Activated naive CD8-positive, alpha-beta T cell treated with anti-CD3 and anti-CD28 coated beads for 36 hours (primary cell): Measurements from ENCODE around the gene ELMO2. TPM values are rescaled to one million over a fixed set of nuclear protein-coding genes. Genes with fewer than 3 reads are reported as not detected.

ENCODE experiments used
- DNase-seq: peaks from one replicate; pipeline ENCODE4 v3.0.0; 2021
- H3K27ac Mint-ChIP-seq: one replicate; pipeline ENCODE4 v1.8.0; 2022; ENCODE audit warnings: mild to moderate bottlenecking, moderate library complexity, mixed read lengths
- H3K27me3 Mint-ChIP-seq: one replicate; pipeline ENCODE4 v1.8.0; 2022; ENCODE audit warnings: mild to moderate bottlenecking, mixed read lengths
- H3K36me3 Mint-ChIP-seq: one replicate; pipeline ENCODE4 v1.8.0; 2021; ENCODE audit warnings: mild to moderate bottlenecking, mixed read lengths
- H3K4me1 Mint-ChIP-seq: one replicate; pipeline ENCODE4 v1.8.0; 2021; ENCODE audit warnings: mixed read lengths
- H3K4me3 Mint-ChIP-seq: one replicate; pipeline ENCODE4 v1.8.0; 2022; ENCODE audit warnings: mild to moderate bottlenecking, moderate library complexity, mixed read lengths
- H3K9me3 Mint-ChIP-seq: one replicate; pipeline ENCODE4 v1.8.0; 2022; ENCODE audit warnings: mixed read lengths
- total RNA-seq, 2 experiments: library from RNA; stranded (reverse); gene quantifications; one replicate each; pipeline ENCODE4 v1.2.3, GENCODE V29; 2021

Gene ELMO2, protein sequence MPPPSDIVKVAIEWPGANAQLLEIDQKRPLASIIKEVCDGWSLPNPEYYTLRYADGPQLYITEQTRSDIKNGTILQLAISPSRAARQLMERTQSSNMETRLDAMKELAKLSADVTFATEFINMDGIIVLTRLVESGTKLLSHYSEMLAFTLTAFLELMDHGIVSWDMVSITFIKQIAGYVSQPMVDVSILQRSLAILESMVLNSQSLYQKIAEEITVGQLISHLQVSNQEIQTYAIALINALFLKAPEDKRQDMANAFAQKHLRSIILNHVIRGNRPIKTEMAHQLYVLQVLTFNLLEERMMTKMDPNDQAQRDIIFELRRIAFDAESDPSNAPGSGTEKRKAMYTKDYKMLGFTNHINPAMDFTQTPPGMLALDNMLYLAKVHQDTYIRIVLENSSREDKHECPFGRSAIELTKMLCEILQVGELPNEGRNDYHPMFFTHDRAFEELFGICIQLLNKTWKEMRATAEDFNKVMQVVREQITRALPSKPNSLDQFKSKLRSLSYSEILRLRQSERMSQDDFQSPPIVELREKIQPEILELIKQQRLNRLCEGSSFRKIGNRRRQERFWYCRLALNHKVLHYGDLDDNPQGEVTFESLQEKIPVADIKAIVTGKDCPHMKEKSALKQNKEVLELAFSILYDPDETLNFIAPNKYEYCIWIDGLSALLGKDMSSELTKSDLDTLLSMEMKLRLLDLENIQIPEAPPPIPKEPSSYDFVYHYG
- 10 to 100 TPM; 33.3 to 36.0 TPM for total RNA-seq

DNA sequence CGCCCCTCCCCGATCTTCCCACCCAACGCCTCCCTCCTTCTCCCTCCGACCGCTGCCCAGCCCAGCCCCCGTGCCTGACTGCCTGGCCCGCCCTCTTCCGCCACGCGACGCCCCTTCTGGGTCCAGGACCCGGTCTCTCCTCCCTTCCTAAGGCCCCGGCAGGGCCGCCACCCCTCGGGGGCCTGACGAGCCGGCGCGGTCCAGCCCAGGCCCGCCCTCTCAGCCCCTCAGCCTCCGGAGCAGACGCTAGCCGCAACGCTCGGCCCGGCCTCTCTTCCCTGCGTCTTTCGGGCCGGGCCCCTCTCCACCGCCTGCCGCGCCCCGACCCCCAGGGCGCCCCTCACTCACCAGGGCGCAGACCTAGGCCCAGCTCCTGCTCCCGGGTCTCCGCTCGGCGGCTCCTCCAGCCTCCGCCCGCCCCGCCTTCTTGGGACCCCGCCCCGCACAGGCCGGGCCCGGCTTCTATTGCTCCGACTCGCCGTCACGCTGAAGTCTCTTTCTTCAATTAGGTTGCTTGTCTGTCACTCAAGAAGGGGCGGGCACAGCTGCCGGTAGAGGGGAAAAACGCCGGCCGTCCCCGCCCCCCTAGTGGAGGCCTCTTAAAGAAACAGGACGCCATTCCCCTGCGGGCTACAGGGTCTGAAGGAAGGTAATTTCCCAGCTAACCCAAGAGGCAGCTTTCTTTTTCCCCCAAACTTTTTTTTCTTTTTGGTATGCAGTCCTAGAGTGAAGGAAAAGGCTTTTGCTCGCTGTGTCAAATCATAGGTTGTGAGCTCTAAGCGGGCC, at the start of gene ELMO2:
Gene ELMO2, minus strand, starts transcription at position 416 of the 786 bp plus-strand sequence. CDS start 12,133 bp downstream, outside the sequence.
- H3K36me3 Mint-ChIP-seq: peaks cover 8% of the 10 kb centered on the region
- H3K4me1 Mint-ChIP-seq: peaks cover 62% of the 10 kb centered on the region
- H3K27me3 Mint-ChIP-seq: no peaks in the 10 kb centered on the region
- H3K9me3 Mint-ChIP-seq: no peaks in the 10 kb centered on the region
- H3K27ac Mint-ChIP-seq: peak within 1 kb of the TSS; percentile 95
- H3K4me3 Mint-ChIP-seq: peak within 1 kb of the TSS; percentile 86
- DNase-seq: peak; percentile 94

DNA sequence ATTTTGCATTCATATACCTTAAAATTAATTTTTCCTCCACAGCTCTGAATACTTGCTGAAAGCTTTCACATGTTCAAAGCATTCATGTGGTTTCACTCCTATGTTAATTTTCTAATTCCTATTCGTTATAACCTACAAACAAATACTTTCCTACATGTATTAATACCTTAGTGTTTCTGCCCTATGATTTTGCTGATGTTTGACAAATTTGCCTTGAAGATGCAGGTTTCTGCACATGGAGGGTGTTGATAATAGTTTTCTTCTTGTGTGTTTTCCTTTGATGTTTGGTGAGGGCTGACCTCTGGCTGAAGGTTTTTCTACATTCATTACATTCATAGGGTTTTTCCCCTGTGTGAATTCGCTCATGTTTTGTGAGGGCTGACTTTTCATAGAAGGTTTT, 49.3 kb upstream of the ELMO2 start:
- Mint-ChIP-seq H3K36me3 (peaks cover 7% of the 10 kb centered on the region), H3K9me3 (peaks cover 19% of the 10 kb centered on the region), H3K27ac (no peak overlapping the region)

DNA sequence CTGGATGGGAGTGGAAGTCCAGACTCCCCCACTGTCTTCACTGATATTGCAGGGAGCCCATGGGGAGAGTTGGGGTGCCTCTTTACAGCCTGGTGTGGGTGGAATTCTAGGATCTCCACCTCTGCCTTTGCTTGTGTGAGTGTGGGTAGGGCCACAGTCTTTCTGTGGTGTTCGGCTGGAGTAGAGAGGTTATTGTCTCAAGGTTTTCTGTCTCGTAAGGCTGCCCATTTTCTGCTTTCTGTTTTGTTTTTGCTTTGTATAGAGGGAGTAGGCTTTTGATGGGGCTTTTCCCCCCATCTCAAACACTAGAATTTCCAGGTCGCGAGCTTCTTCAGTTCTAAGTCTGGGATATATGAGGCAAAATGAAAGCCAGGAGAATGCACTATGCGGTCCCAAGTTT, 40.4 kb upstream of the ELMO2 start:
- H3K9me3 Mint-ChIP-seq: no peaks in the 10 kb centered on the region
- no peaks in the 10 kb centered on the region for H3K4me1 Mint-ChIP-seq
- no peak for DNase-seq
- H3K27me3 Mint-ChIP-seq: peaks cover 49% of the 10 kb centered on the region
- no peak overlapping the region for H3K4me3 Mint-ChIP-seq
- H3K36me3 Mint-ChIP-seq: peaks cover 2% of the 10 kb centered on the region
- no peak overlapping the region for H3K27ac Mint-ChIP-seq

More for the DNA sequence above, 49.3 kb upstream of the ELMO2 start:
- Mint-ChIP-seq H3K4me1 (peaks cover 5% of the 10 kb centered on the region), H3K4me3 (no peak overlapping the region), H3K27me3 (peaks cover 55% of the 10 kb centered on the region)
- DNase-seq: no peak

DNA sequence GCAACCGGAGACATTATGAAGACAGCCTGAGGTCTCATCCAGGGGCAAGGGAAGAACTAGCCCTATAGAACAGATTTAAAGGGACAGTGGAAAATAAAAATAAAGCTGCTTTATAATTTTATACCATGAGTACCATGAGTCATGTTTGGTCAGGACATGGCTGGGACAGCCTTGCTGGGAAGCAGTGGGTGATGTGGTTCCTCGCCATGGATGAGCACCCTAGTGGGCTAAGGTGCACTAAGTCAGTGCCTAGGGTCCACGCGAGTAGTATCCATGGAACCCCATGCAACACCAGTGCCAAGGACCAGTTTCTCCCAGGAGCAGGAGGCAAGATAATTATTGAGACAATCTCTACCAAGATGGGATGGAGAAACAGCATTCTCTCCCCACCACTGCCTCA, 33.4 kb upstream of the ELMO2 start:
- peaks cover 18% of the 10 kb centered on the region for H3K27me3 Mint-ChIP-seq
- no peaks in the 10 kb centered on the region for H3K9me3 Mint-ChIP-seq
- DNase-seq: no peak
- no peak overlapping the region for H3K27ac Mint-ChIP-seq
- no peak overlapping the region for H3K4me3 Mint-ChIP-seq
- H3K4me1 Mint-ChIP-seq: no peaks in the 10 kb centered on the region
- no peaks in the 10 kb centered on the region for H3K36me3 Mint-ChIP-seq

DNA sequence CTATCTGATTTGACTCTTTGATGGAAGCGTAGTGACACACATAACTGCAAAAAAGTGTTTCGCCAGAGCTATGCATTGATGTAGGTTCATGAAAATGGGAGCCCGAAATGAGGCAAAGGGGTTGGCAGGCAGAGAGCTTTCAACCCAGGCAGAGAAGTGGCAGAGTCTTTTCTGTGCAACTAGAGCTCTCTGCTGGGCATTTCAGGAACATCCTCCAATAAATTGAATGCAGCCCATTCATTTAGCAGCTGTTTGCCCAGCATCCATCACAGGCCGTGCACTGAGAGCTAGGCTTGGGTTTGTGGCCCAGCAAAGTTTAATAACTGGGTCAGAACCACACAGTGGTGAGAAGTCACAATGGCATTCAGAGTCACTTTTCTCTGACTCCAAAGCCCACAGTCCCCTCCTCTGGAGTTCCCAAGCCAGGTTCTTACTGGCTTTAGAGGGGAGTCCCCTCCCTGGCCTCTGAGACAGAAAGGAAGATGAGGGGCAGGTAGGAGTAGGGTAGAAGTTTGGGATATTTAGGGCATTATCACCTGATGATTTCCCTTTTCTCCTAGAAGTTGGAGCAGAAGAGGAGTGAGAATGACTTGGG, 31.8 kb upstream of the ELMO2 start:
- H3K27ac Mint-ChIP-seq: no peak overlapping the region
- DNase-seq: no peak
- H3K27me3 Mint-ChIP-seq: peaks cover 17% of the 10 kb centered on the region
- H3K36me3 Mint-ChIP-seq: no peaks in the 10 kb centered on the region
- no peaks in the 10 kb centered on the region for H3K4me1 Mint-ChIP-seq
- H3K4me3 Mint-ChIP-seq: no peak overlapping the region
- no peaks in the 10 kb centered on the region for H3K9me3 Mint-ChIP-seq

DNA sequence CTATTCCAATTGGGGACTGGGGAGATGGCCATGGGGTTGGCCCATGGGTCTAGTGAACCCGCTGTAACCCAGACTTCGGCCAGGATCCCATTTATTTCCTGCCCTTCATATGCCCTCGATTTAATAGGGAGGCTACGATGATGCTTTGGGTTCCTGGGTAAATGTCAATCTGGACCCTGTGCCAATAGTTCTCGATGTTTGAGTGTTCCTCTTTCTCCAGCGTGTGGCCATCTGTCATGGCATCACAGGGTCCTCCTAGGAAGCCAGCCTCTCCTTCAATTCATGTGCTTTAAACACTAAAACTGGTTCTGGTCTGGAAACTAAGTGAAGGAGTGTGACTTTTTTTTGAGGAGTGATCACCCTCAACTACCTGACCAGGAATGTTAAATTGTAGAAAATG, 28.7 kb upstream of the ELMO2 start:
- H3K27me3 Mint-ChIP-seq: peaks cover 24% of the 10 kb centered on the region
- no peaks in the 10 kb centered on the region for H3K4me1 Mint-ChIP-seq
- no peaks in the 10 kb centered on the region for H3K9me3 Mint-ChIP-seq
- no peaks in the 10 kb centered on the region for H3K36me3 Mint-ChIP-seq
- no peak overlapping the region for H3K4me3 Mint-ChIP-seq
- DNase-seq: no peak
- H3K27ac Mint-ChIP-seq: no peak overlapping the region

DNA sequence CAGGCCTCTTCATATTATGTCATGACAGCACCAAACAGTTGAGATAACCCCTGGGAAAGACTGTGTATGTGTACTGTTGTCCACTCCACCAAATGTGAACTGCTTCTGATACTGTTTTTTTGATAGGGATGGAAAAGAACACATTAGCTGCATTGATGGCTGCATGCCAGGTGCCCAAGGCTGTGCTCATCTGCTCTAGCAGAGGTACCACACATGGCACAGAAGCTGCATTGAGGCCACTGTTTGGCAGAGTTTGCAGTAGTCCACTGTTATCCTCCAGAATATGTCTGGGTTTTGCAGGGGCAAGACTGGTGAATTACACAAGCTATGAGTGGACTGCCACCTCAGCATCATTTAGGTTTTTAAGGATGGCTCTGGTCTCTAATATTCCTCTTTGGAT, 28.2 kb upstream of the ELMO2 start:
- Mint-ChIP-seq H3K4me1 (no peaks in the 10 kb centered on the region), H3K27ac (no peak overlapping the region), H3K36me3 (no peaks in the 10 kb centered on the region), H3K9me3 (no peaks in the 10 kb centered on the region), H3K4me3 (no peak overlapping the region), H3K27me3 (peaks cover 28% of the 10 kb centered on the region)
- no peak for DNase-seq

DNA sequence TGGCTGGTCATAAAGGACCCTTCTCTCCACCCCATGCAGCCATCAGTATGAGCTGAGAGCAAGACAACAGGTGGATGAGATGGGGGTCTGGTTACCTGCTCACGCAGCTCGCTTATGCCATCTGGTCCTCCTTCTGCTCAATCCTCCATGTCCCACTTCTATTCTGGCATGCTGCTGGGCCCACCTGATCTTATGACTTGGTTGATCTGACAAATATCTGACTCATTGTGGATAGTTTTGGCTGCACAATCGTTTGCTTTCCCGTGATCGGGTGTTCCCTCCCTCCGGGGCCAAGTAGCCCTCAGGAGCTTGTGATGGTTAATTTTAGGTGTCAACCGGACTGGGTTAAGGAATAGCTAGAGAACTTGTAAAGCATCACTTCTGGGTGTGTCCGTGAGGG, 26.6 kb upstream of the ELMO2 start:
- Mint-ChIP-seq H3K27ac (no peak overlapping the region), H3K27me3 (peaks cover 31% of the 10 kb centered on the region), H3K9me3 (no peaks in the 10 kb centered on the region), H3K4me3 (no peak overlapping the region), H3K4me1 (no peaks in the 10 kb centered on the region), H3K36me3 (no peaks in the 10 kb centered on the region)
- DNase-seq: no peak

DNA sequence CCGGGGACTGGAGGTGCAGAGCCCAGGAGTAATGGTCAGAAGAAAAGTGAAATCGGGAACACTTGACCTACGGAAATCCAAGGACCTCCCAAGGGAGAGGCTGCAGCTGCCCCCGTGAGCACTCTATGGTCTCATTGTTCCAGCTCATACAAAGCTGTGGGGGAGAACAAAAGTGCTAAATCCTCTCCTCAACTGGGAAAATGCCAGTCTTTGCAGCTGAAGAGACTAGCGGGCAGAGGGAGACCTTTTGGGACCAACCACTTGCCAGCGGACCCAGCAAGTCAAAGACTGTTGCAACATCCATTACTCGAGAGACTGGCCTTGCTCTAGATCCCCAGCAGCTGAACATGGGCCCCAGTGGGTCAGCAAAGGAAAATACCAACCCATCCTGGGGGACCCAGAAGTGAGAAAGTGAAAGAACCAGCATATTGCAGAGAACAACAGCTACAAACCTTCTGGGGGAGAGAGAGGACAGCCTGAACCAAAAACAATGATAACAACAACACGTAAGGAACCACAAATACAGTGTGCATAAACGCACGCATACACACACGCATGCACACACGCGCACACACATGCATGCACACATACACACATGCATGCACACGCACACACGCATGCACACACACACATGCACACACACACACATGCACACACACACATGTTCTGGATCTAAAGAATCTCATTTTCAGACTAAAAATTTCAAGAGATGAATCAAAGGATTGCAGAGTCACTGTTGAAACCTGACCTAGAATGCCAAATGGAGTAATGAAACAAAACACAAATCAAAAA, 24.7 kb upstream of the ELMO2 start:
- Mint-ChIP-seq H3K27ac (no peak overlapping the region), H3K4me3 (no peak overlapping the region), H3K4me1 (no peaks in the 10 kb centered on the region), H3K27me3 (peaks cover 42% of the 10 kb centered on the region), H3K9me3 (no peaks in the 10 kb centered on the region), H3K36me3 (no peaks in the 10 kb centered on the region)
- no peak for DNase-seq

DNA sequence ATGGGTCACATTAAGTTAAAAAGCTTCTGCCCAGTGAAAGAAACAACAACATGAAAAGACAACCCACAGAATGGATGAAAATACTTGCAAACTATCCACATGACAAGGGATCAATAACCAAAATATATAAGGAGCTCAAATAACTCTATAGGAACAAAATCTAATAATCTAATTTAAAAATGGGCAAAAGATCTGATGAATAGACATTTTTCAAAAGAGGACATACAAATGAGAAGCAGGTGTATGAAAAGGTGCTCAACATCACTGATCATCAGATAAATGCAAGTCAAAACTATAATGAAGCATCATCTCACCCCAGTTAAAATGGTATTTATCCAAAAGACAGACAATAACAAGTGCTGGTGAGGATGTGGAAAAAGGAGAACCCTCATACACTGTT, 21.0 kb upstream of the ELMO2 start:
- Mint-ChIP-seq H3K36me3 (no peaks in the 10 kb centered on the region), H3K27ac (no peak overlapping the region), H3K9me3 (no peaks in the 10 kb centered on the region), H3K4me3 (no peak overlapping the region), H3K4me1 (peaks cover 2% of the 10 kb centered on the region), H3K27me3 (peaks cover 37% of the 10 kb centered on the region)
- no peak for DNase-seq

DNA sequence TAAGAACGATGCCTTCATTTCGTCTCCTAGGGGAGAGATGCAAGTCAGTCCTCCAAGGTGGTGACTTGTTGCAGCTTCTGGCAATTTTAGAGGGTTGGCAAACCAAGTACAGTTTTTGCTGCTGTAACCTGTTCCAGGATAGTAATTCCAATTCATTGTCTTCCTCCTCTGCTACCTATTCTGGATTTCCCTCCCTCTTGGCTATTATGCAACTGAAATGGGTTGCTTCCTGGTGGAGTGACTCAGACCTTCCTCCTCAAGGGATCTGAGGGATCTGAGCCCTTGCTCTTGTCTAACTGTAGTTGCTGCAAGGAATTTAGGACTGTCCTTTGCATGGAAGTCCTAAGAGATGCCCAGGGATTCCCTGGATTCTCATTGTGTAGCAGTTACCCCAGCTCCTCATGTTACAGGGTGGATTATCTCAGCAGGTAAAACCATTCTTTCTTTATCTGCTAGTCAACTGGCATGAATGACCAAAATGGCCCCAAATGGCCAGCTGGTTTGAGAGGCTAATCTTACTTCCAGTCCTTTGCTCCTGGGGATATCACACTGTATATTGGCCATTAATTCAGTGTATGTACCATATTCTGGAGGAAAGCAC, 17.6 kb upstream of the ELMO2 start:
- Mint-ChIP-seq H3K27me3 (peaks cover 30% of the 10 kb centered on the region), H3K9me3 (no peaks in the 10 kb centered on the region), H3K4me3 (no peak overlapping the region), H3K36me3 (no peaks in the 10 kb centered on the region), H3K4me1 (peaks cover 2% of the 10 kb centered on the region), H3K27ac (no peak overlapping the region)
- DNase-seq: no peak

DNA sequence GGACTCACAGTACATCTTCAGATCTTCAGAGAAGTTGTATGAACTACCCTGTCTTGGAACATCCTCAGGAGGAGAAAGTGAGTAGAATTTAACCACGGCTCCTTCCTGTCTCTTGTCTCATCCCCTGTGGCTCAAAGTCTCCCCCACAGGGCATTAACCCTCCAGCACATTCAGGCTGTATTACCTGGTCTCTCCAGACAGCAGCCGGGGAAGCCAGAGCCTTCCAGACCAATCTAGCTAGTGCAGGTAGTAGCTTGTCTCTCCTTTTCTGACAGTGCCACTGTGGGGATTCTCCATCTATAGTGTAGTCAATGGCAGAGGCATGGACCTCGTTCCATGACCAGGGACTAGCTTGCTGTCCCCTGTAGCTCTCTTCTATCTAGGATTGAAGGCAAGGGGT, 16.9 kb upstream of the ELMO2 start:
- peaks cover 2% of the 10 kb centered on the region for H3K4me1 Mint-ChIP-seq
- H3K36me3 Mint-ChIP-seq: no peaks in the 10 kb centered on the region
- peaks cover 36% of the 10 kb centered on the region for H3K27me3 Mint-ChIP-seq
- H3K9me3 Mint-ChIP-seq: no peaks in the 10 kb centered on the region
- no peak for DNase-seq
- H3K27ac Mint-ChIP-seq: no peak overlapping the region
- H3K4me3 Mint-ChIP-seq: no peak overlapping the region

DNA sequence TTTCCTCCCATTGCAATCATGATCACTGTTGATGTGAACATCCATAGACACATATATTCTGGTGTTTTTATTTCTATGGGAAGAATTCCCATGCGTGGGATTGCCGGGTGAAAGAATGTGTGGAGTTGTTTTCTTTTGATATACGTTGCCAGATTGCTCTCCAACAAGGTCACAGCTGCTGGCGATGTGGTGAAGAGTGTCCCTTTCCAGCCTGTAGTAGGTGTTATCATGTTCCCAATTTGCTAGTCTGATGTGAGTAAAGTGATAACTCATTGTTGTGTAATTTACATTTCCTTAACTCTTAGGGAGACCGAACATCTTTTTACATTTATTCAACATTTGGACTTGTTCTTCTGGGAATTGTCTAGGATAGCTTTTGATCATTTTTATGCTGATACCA, 14.5 kb upstream of the ELMO2 start:
- no peak overlapping the region for H3K4me3 Mint-ChIP-seq
- H3K27ac Mint-ChIP-seq: no peak overlapping the region
- no peaks in the 10 kb centered on the region for H3K36me3 Mint-ChIP-seq
- peaks cover 27% of the 10 kb centered on the region for H3K27me3 Mint-ChIP-seq
- no peak for DNase-seq
- peaks cover 2% of the 10 kb centered on the region for H3K4me1 Mint-ChIP-seq
- H3K9me3 Mint-ChIP-seq: peaks cover 3% of the 10 kb centered on the region

DNA sequence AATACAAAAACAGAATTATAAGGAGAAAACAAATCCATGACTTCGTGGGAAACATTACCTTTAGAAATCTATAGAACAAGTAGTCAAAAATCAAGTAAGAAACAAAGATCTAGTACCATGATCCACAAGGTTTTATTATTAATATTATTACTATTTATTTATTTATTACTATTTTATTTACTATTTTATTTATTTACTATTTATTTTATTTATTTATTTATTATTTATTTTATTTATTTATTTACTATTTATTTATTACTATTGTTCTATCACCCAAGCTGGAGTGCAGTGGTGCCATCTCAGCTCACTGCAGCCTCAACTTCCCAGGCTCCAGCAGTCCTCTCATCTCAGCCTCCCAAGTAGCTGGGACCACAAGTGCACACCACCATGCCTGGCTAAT, 13.5 kb upstream of the ELMO2 start:
- H3K27me3 Mint-ChIP-seq: peaks cover 27% of the 10 kb centered on the region
- H3K27ac Mint-ChIP-seq: no peak overlapping the region
- H3K4me3 Mint-ChIP-seq: no peak overlapping the region
- DNase-seq: no peak
- peaks cover 2% of the 10 kb centered on the region for H3K4me1 Mint-ChIP-seq
- H3K9me3 Mint-ChIP-seq: peaks cover 3% of the 10 kb centered on the region
- no peaks in the 10 kb centered on the region for H3K36me3 Mint-ChIP-seq
